Peyer's patch (tissue), 4 donors: Measurements from ENCODE around the gene SLC7A14.

Source experiments
- CTCF ChIP-seq, 6 experiments: fragments of 450-650 bp in 4 of 6; fragments of 200-600 bp in 2 of 6; sonication (generic) in 1 of 6; IDR thresholded peaks; one replicate each; pipeline ENCODE4 v1.5.1; 2017 to 2019; ENCODE audit warnings: antibody characterized with exemption in 6 of 6, mild to moderate bottlenecking in 3 of 6, moderate library complexity in 1 of 6
- POLR2A ChIP-seq, 2 donors: fragments of 450-650 bp; IDR thresholded peaks; one replicate each; pipeline ENCODE4 v1.5.1; 2017; ENCODE audit warnings: antibody characterized with exemption in 2 of 2, mild to moderate bottlenecking in 2 of 2, moderate library complexity in 2 of 2

GRCh38 chr3:170480111-170480510, 105.8 kb downstream of the SLC7A14 start:
- no peak for TF ChIP-seq CTCF (IDR thresholded peaks at IDR 0.05)
- no peak for TF ChIP-seq POLR2A (IDR thresholded peaks at IDR 0.05)
